ENCODE data around the gene MIGA2.

Gene MIGA2

DNA sequence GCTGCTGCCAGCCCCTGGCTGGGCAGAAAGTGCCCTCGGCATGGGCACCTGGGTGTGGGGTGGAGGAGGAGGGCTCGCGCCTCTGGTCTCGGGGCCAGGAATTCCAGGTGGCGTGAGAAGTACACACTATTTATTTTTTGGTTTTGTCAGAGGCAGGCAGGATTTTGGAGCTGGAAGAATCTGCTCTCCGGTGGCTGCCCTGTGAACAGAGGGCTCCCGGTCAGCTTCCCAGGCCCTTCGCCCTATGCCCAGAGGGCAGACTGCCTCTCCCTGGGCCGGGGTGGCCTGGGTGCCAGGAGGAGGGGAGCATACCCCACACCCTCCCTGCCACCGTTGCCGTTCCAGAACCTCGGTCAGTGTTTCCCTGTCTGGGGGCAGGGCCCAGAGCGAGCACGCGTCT lies 52.8 kb downstream of the MIGA2 start:
- no peak overlapping the region for H3K4me3 ChIP-seq (replicated peaks; ENCODE audit: low read depth, low read length)
- no peak for DNase-seq (ENCODE audit: low read depth)
- TF ChIP-seq, protein P1, sequence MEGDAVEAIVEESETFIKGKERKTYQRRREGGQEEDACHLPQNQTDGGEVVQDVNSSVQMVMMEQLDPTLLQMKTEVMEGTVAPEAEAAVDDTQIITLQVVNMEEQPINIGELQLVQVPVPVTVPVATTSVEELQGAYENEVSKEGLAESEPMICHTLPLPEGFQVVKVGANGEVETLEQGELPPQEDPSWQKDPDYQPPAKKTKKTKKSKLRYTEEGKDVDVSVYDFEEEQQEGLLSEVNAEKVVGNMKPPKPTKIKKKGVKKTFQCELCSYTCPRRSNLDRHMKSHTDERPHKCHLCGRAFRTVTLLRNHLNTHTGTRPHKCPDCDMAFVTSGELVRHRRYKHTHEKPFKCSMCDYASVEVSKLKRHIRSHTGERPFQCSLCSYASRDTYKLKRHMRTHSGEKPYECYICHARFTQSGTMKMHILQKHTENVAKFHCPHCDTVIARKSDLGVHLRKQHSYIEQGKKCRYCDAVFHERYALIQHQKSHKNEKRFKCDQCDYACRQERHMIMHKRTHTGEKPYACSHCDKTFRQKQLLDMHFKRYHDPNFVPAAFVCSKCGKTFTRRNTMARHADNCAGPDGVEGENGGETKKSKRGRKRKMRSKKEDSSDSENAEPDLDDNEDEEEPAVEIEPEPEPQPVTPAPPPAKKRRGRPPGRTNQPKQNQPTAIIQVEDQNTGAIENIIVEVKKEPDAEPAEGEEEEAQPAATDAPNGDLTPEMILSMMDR (IDR thresholded peaks at IDR 0.05; ENCODE audit: low read length, missing control alignments) = no peak

DNA sequence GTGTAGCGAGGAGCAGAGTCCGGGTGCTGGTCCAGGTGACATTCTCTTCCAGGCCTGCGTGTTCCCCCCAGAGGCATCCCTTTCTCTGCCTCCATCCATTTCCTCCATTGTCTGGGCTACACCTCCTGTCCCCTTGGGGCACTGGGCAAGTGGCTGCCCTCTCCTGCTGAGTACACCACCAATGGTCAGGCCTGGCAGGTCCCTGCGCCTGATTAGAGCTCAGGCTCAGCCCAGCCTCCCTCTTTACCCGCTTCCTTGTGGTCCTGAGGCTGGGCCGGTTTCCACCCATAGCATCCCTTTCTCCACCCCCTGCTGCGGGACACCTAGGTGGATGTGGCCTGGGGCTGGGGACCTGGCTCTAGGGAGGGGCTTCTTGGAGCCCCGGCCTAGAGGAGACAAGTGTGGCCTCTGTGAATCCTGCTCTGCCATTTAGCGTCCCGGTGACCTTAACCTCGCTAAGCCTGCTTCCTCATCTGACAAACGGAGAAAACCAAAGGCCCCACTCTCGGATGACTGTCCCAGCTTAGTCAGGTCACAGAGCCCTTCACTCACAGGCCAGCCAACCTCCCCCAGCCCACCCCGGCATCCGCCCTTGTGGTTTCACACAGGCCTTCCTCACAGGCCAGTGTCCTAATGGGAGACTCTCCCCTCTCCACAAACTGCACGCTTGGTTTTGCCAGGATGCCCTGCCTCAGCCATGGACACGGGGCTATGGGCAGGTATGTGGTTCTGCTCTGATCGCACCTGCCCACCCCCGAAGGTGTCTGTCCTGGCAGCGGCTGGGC lies 57.4 kb downstream of the MIGA2 start:
- H3K4me3 ChIP-seq (replicated peaks; ENCODE audit: low read depth, low read length) = no peak overlapping the region
- TF ChIP-seq, protein P1 (IDR thresholded peaks at IDR 0.05; ENCODE audit: low read length, missing control alignments) = no peak
- no peak for DNase-seq (ENCODE audit: low read depth)

DNA sequence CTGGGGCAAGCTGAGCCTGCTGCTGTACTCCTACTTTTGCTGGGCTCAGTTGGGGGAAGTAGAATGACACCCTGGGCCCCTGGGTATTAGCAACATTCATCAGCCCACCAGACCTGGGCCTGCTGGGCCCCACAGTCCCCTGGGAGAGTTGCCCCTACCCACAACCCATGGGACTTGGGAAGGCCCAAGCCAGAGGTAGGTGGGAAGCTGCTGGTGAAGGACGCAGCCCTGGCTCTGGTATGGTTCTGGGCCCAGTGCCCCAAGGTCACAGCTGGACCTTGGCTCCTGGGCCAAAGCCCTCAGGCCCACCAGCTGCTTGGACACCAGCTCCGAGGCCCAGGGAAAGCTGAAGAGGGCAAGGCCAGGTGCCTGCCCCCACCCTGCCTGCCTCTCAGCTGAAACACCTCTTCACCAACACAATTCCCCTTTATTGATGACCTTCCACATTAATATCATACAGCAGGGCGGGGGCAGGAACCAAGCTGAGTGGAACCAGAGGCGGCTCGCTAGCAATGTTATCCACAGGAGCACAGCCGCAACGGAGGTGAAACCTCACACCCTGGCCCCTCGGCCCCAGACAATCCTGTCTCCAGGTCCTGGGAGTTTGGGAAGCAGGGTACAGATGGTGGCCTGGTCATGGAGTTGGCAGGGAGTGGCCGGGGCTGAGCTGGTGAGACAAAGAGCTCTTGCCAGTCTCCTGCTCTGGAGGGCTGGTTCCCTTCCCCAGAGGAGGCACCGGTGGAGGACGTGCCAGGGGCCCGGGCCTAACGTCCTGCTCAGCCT lies 58.2 kb downstream of the MIGA2 start:
- no peak for DNase-seq (ENCODE audit: low read depth)
- TF ChIP-seq, protein P1 (IDR thresholded peaks at IDR 0.05; ENCODE audit: low read length, missing control alignments) = no peak

DNA sequence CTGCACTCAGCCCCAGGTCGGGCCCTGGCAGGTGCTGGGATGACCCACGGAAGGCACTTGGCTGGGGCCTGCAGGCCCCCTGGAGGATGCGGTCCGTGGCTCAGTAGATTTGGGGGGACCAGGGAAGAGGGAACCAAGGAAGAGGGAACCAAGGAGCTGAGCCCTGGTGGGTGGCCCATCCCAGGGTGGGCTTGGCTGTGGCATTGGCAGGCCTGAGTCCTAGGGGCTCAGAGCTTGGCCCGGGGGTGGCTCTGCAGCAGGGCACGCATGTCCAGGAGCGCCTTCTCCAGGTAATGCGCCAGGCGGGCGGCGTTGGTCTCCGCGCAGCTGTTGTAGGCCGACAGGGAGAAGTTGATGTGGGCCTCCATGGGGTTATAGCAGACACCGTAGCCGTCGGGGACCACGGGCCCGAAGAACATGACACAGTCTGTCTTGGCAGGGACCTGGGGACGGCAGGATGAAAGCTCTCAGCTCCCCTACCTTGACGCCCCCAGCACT lies 58.8 kb downstream of the MIGA2 start:
- no peak for DNase-seq (ENCODE audit: low read depth)
- TF ChIP-seq, protein P1 (IDR thresholded peaks at IDR 0.05; ENCODE audit: low read length, missing control alignments) = no peak
- H3K4me3 ChIP-seq (replicated peaks; ENCODE audit: low read depth, low read length) = no peak overlapping the region

More for the DNA sequence above, 58.2 kb downstream of the MIGA2 start:
- no peak overlapping the region for H3K4me3 ChIP-seq (replicated peaks; ENCODE audit: low read depth, low read length)

DNA sequence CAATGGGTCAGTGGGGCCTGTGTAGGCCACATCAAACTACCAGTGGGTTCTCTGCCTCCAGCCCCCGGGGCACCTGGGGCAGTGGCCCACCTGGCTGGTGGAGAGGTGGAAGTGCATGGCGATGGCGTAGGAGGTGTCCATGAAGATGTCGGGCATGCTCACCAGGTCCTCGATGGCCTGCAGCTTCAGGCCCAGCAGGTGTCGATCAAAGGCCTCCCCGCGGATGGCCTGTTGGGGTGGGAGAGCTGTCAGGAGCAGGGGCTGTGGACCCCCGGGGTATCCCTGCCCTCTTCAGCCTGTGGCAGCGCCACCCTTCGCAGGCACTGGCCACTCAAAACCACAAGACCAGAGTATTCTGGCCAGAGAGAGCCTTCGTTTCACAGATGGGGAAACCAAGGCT lies 59.5 kb downstream of the MIGA2 start:
- no peak for DNase-seq (ENCODE audit: low read depth)
- TF ChIP-seq, protein P1 (IDR thresholded peaks at IDR 0.05; ENCODE audit: low read length, missing control alignments) = no peak
- no peak overlapping the region for H3K4me3 ChIP-seq (replicated peaks; ENCODE audit: low read depth, low read length)

DNA sequence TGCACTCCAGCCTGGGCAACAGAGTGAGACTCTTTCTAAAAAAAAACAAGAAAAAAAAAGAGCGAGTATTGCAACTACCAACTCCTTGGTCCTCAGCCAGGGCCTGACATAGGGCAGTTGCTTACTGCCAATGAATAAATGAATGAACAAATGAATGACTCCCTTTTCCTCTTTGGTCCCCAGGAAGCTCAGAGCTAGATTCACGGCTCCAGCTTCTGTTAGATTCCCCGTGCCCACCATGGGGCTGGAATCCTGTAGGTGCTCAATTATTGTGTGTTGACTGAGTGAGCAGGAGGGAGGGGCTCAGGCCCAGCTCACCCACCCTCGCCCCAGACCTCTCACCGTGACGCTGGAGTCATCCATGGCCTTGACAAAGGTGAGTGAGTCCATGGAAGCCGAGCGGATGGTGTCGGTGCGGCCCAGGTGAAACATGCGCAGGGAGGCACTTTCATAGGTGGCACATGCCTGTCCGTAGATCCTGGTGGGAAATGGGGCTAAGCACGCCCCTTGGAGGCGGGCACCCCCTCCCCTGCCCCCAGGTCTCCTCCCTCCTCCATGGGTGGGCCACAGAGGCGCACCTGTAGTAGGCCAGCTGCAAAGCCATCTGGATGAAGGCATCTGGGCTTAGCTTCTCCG lies 61.4 kb downstream of the MIGA2 start:
- no peak overlapping the region for H3K4me3 ChIP-seq (replicated peaks; ENCODE audit: low read depth, low read length)
- DNase-seq (ENCODE audit: low read depth) = no peak
- TF ChIP-seq, protein P1 (IDR thresholded peaks at IDR 0.05; ENCODE audit: low read length, missing control alignments) = no peak
